Stimulated activated CD4-positive, alpha-beta T cell treated with anti-CD3 and anti-CD28 coated beads, Interleukin-12 subunit alpha, Interleukin-12 subunit beta, amount 100 ng/mL, for 24 hours (primary cell): Measurements from ENCODE around the gene SPATA18.
"Not testable (repeated sequence)": the region's sequence is repeated elsewhere in the genome, so short reads cannot be mapped to it uniquely, and the experiment has no call there.

Experiments
- DNase-seq, 2 experiments: peaks; one replicate each; pipeline ENCODE4 v3.0.0-alpha.2; 2020; ENCODE audit warnings: low read depth in 2 of 2

The SPATA18 gene

GRCh38 chr4:52107336-52107735, 56.2 kb downstream of the SPATA18 start:
- DNase-seq: no peak

DNA sequence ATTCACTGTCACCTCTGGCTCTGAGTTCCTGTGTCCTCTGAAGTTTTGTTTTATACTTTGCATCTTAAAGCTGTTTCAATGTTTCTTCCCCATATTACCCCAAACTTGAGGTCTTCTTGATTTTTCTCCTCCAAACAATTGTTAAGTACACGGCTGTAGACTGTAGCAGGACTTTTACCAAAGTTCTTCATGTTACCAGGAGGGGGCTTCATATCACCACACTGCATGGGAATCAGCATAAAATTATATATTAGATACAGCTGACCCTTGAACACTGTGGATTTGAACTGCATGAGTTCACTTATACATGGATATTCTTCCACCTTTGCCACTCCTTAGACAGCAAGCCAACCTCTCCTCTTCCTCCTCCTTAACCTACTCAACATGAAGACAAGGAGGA, 56.6 kb downstream of the SPATA18 start:
- no peak for DNase-seq

GRCh38 chr4:52110171-52110570, 59.1 kb downstream of the SPATA18 start:
- DNase-seq: no peak

GRCh38 chr4:52111995-52112394, 60.9 kb downstream of the SPATA18 start:
- no peak for DNase-seq

- DNase-seq: no peak
Measured at GRCh38 chr4:52112411-52112810, 61.3 kb downstream of the SPATA18 start.

DNA sequence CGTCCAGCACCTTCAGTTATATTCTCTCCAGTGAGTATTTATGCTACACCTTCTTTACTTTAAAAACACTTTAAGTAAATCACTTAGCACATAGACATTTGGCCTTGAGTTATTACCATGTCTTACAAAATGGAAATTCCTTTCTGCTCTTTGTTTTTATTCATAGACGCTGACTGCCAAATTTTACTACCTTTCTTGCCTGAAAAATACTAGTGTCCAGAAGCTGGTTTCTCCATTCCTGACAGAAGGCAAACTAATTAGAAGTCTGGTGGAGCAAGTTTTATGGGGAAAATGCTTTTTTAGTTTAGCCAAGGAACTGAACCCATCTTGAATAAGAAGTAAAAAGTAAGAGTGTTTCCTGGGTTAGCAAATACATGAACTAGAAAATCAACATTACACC, 65.5 kb downstream of the SPATA18 start:
- no peak for DNase-seq

- DNase-seq: no peak
Measured at GRCh38 chr4:52126226-52126625, 75.1 kb downstream of the SPATA18 start.

GRCh38 chr4:52126966-52127365, 75.9 kb downstream of the SPATA18 start:
- DNase-seq: no peak

- no peak for DNase-seq
Measured at GRCh38 chr4:52135171-52135570, 84.1 kb downstream of the SPATA18 start.

DNA sequence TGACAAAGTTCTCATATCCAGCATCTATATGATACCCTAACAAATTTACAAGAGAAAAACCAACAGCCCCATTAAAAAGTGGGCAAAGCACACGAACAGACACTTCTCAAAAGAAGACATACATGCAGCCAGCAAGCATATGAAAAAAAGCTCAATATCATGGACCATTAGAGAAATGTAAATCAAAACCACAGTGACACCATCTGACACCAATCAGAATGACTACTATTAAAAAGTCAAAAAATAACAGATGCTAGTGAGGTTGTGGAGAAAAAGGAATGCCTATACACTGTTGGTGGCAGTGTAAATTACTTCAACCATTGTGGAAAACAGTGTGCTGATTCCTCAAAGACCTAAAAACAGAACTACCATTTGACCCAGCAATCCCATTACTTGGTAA, 86.0 kb downstream of the SPATA18 start:
- DNase-seq: not testable (repeated sequence)

DNA sequence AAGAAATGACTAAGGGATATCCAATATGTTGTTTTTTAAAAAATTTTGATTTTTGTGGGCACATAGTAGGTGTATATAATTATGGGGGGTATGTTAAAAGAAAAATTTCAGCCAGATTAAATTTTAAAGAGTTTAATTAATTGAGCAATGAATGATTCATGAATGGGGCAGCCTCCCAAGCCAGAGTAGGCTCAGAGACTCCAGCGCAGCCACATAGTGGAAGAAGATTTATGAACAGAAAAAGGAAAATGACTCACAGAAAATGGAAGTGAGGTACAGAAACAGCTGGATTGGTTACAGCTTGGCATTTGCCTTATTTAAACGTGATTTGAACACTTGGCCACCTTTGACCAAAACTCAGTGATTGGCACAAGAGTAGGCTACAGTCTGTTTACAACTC, 91.7 kb downstream of the SPATA18 start:
- no peak for DNase-seq

- DNase-seq: no peak
Measured at GRCh38 chr4:52143815-52144214, 92.7 kb downstream of the SPATA18 start.

- no peak for DNase-seq
Measured at GRCh38 chr4:52144372-52144771, 93.3 kb downstream of the SPATA18 start.
